ENCODE measurements around the gene SHROOM3.

DNA sequence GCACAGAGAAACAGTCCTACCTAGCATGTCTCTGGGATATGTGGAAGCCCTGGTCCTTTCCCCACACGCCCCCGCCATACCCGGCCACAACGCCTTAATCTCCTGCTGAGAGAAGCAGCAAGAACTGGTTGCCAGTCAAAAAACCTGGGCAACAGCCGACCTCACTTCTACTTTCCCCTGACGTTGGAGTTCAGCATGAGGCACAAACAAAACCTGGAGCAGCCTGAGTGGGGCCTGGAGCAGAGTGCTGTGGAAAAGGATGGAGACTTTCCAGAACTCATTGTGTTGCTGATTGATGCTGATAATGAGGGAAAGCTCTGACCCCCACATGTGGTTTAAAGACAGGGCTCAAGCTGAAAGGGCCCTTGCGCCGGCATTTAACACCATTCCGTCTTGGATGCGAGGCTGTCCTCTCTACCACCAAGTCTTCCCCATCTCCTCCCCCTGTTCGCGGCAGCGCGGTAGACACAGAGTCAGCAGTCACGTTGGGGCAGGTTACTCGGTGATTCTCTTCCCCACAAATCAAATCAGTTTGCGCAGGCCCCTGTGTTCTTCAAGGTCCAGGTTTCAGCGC lies 14.8 kb upstream of the SHROOM3 start:
- TF ChIP-seq, protein P1, sequence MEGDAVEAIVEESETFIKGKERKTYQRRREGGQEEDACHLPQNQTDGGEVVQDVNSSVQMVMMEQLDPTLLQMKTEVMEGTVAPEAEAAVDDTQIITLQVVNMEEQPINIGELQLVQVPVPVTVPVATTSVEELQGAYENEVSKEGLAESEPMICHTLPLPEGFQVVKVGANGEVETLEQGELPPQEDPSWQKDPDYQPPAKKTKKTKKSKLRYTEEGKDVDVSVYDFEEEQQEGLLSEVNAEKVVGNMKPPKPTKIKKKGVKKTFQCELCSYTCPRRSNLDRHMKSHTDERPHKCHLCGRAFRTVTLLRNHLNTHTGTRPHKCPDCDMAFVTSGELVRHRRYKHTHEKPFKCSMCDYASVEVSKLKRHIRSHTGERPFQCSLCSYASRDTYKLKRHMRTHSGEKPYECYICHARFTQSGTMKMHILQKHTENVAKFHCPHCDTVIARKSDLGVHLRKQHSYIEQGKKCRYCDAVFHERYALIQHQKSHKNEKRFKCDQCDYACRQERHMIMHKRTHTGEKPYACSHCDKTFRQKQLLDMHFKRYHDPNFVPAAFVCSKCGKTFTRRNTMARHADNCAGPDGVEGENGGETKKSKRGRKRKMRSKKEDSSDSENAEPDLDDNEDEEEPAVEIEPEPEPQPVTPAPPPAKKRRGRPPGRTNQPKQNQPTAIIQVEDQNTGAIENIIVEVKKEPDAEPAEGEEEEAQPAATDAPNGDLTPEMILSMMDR (IDR thresholded peaks at IDR 0.05), result no peak
- no peak for TF ChIP-seq POLR2A (IDR thresholded peaks at IDR 0.05)
